UCSD-AML1 (cell line): ENCODE data around the gene KCNH2.

Source experiments
- DNase-seq: peaks from one replicate; lab custom pipeline; 2025; ENCODE audit not compliant: unreplicated experiment; lab: John Stamatoyannopoulos, UW

Gene KCNH2

DNA sequence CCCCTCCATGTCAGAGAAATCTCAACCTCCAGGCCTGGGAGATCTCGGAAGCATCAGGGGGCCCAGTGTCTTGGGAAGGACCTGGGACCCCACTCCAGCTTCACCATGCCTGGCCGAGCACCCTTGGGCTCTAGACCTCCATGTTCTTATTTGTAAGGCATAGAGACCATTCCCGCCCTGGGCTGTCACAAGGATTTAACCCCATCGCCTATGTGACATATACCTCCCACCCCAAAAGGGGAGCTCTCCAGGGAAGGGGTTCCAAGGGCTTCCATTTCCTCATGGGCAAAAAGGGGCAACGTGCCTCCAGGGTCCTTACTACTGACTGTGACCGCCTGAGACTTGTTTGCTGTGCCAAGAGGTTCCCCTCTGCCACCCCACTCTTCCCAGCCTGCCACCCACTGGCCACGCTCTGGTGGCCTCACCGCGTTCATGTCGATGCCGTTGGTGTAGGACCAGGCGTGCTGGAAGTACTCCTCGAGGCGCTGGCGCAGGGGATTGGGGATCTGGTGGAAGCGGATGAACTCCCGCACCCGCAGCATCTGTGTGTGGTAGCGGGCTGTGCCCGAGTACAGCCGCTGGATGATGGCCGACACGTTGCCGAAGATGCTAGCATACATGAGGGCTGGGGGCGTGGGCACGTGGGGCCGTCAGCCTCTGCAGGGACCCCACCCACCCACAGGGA lies 27.5 kb downstream of the KCNH2 start:
- no peak for DNase-seq

DNA sequence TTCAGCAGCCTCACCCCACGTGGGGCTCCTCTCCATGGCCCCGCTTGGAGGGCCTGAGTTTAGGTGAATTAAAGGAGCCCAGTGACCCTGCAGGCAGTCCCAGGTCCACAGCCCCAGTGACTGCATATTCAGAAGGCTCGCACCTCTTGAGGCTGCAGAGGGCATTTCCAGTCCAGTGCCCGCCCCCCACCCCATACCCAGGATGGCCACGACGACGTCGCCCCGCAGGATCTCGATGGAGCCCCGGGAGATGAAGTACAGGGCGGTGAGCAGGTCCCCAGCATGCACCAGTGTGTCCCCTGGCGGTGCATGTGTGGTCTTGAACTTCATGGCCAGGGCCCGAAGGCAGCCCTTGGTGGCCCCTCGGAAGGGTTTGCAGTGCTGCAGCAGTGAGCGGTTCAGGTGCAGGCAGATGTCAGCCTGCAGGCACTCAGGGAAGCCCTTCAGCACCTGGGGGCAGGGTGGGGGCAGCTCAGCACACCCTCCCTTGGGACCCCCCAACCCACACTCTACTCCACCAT lies 28.1 kb downstream of the KCNH2 start:
- no peak for DNase-seq

- DNase-seq: peak; percentile 15
These were observed 28.6 kb downstream of the KCNH2 start for GRCh38 chr7:150949564-150949963.

DNA sequence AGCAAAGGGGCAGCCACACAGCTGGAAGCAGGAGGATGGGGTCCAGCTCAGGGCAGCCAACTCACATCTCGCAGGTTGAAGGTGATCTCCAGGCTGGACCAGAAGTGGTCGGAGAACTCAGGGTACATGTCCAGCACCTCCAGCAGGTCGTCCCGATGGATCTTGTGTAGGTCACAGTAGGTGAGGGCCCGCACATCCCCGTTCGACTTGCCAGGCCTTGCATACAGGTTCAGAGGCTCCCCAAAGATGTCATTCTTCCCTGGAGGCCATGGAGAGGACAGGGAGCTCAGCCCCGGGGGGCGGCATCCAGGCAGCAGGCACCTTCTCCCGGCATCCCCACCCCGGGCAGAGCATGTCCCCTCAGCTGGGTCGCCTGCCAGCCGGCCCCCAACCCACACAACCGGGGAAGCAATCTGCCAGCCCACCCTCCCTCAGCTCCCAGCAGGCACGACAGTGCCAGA lies 29.3 kb downstream of the KCNH2 start:
- no peak for DNase-seq

DNA sequence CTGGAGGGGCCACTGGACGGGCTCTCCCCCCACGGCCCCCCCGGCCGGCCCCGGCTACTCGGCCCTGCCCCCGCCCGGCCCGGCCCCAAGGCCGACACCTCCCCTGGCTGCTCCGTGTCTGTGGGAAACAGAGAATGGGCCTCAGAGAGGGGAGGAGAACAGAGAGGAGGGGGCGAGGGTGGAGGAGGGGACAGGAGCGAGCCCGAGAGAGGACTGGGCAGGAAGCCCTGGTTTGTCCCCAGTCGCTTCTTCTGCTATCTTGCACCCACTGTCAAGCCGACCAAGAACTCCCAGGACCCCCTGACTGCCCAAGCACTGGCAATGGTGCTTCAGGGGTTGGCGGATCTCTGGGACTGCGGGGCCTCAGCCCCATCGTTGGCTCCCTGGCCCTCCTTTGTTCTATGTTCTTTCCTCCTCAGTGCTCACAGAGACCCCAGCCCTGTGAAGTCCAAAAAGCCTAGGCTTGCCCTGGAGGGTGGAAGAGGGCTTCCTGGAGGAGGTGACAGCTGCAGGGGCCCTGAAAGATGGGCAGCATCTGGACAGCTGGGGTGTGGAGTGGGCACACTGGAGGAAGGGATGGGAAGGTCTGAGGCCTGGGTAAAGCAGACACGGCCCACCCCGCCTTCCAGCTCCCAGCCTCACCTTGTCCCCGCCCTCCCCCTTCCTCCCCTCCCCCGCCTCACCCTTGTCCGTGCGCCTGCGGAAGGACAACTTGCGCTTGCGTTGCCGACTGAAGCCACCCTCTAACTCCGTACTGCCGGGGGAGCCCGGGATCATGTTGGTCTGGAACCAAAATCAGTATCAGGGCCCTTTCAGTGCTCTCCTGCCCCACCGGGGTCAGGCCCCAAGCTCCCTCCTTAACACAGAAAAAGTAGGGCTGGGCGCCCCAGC lies 30.1 kb downstream of the KCNH2 start:
- no peak for DNase-seq

DNA sequence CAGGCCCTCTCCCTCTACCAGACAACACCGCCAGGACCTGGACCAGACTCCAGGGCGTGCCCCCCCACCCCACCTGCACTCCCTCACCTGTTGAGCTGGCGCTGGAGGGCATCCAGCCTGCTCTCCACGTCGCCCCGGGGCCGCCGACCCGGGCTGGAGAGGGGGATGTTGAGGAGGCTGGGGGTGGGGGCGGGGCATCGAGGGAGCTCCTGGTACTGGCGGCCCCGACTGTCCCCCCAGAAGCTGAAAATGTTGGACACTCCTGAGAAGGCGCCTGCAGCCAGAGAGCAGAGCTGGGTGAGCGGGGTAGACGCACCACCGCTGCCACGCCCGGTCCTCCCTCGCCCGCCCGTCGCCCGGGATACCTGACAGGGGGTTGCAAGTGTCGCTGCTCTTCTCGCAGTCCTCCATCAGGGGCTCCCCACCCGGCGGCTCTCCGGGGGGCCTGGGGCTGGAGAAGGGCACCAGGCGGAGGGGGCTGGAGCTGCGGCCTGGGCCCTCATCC lies 30.8 kb downstream of the KCNH2 start:
- no peak for DNase-seq

GRCh38 chr7:150946421-150947240 lies 31.5 kb downstream of the KCNH2 start:
- no peak for DNase-seq

DNA sequence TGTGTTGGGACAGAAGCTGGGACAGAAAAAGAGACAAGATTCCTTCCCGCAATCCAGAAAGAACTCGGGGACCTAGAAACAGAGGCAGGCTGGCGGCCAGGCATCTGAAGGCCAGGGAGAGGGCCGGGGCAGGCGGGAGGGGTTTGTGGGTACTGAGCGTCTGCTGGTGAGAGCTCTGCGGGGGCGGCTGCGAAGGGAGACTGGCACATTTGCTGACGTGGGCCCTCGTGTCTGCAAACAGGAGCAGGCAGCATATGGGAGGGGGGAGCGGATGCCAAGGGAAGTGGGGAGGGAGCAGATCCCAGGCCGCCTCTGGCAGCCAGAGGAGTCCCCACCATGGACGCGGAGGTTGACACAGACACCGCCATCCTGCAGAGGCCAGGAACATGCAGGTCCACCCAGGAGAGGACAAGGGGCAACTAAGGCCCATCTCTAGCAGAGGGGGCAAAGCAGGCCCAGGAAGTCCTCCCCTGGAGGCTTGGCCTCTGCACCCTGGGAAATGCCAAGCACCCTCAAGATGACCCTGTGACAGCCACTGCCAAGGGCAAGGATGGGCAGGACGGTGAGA lies 32.2 kb downstream of the KCNH2 start:
- no peak for DNase-seq

GRCh38 chr7:150945171-150945852 lies 32.8 kb downstream of the KCNH2 start:
- DNase-seq: no peak

GRCh38 chr7:150944066-150945042 lies 33.8 kb downstream of the KCNH2 start:
- DNase-seq: no peak

GRCh38 chr7:150943453-150943814 lies 34.7 kb downstream of the KCNH2 start:
- no peak for DNase-seq

DNA sequence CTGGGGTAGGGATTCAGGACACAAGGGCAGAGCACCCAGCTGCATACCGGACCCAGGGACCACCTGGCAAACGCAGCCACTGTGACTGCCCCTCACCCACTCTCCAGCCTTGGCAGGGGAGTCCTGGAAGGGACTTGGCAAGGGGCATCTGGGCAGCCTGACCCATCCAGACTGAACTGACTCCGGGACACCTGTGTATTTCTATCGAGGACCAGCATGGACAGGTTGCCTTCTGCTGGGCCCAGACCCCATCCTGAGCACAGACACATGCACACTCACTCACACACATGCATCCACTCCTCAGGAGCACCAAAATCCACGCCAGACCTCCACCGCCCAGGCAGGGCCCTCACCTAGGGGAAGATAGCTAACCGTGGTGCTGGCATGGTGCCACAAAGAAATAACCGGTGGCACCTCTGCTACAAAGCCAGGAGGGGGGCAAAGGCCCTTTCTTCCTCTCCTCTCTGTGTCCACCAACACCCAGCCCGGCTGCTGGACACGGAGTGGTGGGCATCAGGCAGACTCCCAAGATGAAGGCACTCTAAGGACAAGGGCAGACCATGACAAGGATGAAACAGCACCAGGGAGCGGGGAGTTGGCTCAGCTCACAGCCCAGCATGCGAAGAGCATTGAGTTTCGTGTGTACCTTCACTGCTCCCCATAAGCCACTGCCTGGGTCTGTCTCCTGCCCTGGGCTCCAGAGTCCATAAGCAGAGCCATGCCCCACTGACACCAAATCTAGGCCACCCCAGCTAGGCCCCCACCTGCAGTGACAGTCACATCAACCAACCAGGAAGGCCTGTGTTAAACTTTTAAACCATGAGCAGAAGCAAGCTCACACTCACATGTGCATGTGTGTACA lies 35.3 kb downstream of the KCNH2 start:
- no peak for DNase-seq

DNA sequence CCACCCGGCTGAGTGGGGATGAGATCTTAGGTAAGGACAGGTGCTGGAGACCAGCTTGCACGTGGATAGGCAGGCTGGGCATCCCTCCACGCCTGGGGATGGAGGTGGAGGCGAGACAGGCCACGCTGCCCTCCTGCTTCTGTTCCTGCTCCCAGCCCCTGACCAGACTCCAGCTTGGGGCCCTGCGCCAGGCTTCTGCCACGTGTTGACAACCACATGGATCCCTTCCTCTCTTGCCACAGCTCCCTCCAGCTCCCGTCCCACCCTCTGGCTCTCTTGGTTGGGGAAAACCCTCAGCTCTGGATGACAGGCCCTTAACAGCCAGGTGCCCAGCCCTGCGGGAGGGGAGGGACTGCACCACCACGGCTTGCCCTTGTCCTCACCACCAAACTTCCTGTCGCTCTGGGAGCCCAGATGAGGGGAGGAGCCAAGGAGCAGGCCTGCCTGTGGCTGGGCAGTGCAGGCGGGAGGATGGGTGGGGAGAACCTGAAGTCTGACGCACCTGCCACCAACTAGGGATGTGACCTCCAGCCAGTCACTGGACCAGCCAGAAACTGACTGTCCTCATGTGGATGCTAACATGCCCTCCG lies 36.0 kb downstream of the KCNH2 start:
- peak; percentile 48 for DNase-seq

- no peak for DNase-seq
These were observed 36.6 kb downstream of the KCNH2 start for GRCh38 chr7:150941351-150942000.

GRCh38 chr7:150940431-150941102 lies 37.6 kb downstream of the KCNH2 start:
- no peak for DNase-seq

DNA sequence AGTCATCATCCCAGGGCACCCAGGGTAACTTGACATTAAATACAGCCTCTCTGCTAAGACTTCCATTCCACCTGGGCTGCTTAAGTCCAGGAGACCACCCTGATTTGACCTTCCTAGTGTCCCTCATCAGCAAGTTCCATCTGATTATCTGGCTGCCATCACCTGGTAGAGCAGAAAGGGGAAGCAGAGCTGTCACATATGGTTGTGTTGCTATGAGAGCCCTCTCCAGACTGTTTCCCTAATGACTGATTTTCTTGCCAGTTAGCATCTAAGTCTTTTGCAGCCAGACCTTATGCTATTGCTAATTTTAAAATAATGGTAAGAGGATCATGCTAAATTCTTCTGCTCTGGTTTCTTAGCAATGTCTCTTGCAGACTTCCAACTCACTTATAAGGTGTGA lies 38.7 kb downstream of the KCNH2 start:
- DNase-seq: no peak

- DNase-seq: no peak
These were observed 39.1 kb downstream of the KCNH2 start for GRCh38 chr7:150939052-150939451.
